T-helper 2 cell treated with Interferon-gamma antibody and Interleukin-4, amounts not matched to agents 100 ng/mL and 5 ng/mL, for 36 hours (primary cell): ENCODE measurements around the gene HRH1. TPM values are rescaled to one million over a fixed set of nuclear protein-coding genes. Genes with fewer than 3 reads are reported as not detected.
"Not testable (repeated sequence)": the region's sequence is repeated elsewhere in the genome, so short reads cannot be mapped to it uniquely, and the experiment has no call there.

Experiments used
- intact Hi-C: fragments of 100-400 bp; cut with micrococcal nuclease; formaldehyde crosslinking; loops from one replicate; pipeline ENCODE4 v1.15.1; 2023
- total RNA-seq: library from RNA; stranded (reverse); gene quantifications from 2 replicates; pipeline ENCODE4 v1.2.3, GENCODE V29; 2022

The HRH1 gene
- total RNA-seq, 1 donor from 2014 or later = 0.43 TPM

- intact Hi-C loops = no loop called here
These were observed 50.5 kb downstream of the HRH1 start for GRCh38 chr3:11204697-11205348.

GRCh38 chr3:11205881-11206280 is 51.6 kb downstream of the HRH1 start:
- intact Hi-C loops = not testable (repeated sequence)

GRCh38 chr3:11206316-11206715 is 52.0 kb downstream of the HRH1 start:
- intact Hi-C loops = no loop called here

GRCh38 chr3:11206953-11207352 is 52.7 kb downstream of the HRH1 start:
- intact Hi-C loops = no loop called here

DNA sequence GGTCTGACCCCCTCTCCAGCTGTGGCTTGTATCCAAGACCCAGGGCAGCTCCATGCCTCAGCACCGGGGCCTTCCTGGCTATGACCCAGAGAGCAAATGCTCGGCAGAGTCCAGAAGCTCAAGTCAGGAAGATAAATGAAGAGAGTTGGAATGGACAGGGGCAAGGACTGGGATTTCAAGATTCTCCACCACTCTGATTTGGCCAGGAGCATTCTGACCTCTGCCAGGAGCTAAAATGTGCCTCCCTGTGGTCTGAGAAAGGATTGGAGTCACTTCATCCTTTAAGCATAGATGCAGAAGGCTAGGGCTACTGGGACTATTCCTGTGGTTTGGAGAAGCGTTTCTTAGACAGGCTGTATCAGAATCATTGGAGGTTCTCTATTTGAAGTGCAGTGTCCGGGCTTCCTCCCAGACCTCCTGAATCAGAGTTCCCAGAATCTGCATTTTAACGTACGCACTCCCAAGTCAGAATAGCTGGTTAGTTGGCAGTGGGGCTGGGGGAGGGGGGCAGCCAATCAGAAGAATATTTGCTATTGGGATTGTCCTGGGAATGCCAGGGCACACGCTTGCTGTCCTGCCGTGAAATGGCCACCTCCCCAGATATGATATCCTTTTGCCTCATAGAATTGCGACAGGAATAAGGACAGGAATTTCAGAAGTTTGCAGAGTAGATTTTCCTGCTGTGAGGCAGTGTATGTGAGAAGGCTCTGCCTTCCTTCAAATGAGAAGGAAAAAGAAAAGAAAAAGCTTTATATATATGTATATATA is 57.4 kb downstream of the HRH1 start:
- intact Hi-C loops = no loop called here

DNA sequence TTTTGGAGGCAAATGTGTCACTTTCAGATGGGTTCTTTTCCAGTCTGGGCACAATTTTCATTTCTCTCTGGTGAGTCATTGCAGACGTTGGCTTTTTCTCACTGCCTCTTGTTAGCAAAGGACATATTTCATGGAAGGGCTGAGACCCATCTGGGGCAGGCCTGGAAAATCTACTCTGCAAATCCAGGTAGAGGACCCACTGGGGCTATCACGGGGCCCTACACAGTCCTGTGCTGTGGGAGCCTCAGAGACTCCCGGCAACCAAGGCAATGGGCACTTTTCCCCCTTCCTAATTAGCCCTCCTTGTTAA is 58.0 kb downstream of the HRH1 start:
- intact Hi-C loops = no loop called here

- intact Hi-C loops = no loop called here
These were observed 58.5 kb downstream of the HRH1 start for GRCh38 chr3:11212784-11213183.

GRCh38 chr3:11213810-11214450 is 59.6 kb downstream of the HRH1 start:
- intact Hi-C loops = no loop called here

- intact Hi-C loops = no loop called here
These were observed 60.2 kb downstream of the HRH1 start for GRCh38 chr3:11214451-11214978.

- intact Hi-C loops = not testable (repeated sequence)
These were observed 63.1 kb downstream of the HRH1 start for GRCh38 chr3:11217370-11217769.

- intact Hi-C loops = no loop called here
These were observed 65.9 kb downstream of the HRH1 start for GRCh38 chr3:11220230-11220629.

DNA sequence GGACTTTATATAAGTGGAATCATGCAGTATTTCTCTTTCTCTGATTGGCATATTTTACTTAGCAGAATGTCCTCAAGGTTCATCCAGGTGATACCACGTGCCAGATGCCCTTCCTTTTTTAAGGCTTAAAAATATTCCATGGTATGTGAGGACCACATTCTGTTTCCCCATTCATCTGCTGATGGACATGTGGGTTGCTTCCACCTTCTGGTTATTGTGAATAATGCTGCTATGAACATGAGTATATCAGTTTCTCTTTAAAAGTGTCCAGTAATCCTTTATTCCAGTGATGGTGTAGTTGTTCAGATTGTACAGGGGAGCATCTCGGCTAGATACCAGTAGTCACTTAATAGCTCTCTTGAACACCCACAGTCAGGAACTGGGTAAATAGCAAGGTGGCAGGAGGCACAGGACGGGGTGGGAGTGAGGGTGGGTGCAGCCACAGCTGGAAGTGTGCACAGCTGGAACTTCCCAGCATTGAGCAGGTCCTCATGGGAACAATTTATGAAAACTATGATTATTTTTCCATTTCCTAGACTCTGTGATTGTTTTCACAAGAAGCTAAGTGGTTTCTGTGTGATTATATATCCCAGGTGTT is 67.6 kb downstream of the HRH1 start:
- intact Hi-C loops = no loop called here

- intact Hi-C loops = no loop called here
These were observed 69.7 kb downstream of the HRH1 start for GRCh38 chr3:11224010-11224409.

- intact Hi-C loops = no loop called here
These were observed 70.6 kb downstream of the HRH1 start for GRCh38 chr3:11224870-11225229.

DNA sequence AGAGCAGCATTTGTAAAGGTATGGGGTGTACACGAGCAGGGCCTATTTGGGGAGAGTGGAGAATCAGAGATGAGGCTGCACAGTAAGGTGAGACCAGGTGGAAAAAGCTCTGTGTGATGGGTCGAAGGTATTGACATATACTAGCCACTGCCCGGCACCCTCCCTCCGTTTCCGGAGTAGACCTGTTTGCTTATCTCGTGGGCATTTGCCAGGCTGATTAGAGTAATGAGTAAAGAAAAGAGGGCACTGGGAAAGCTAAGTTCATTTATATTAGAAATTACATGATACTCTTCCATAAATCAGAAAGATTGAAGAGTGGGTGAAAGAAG is 71.7 kb downstream of the HRH1 start:
- intact Hi-C loops = no loop called here

GRCh38 chr3:11228041-11228440 is 73.7 kb downstream of the HRH1 start:
- intact Hi-C loops = no loop called here

DNA sequence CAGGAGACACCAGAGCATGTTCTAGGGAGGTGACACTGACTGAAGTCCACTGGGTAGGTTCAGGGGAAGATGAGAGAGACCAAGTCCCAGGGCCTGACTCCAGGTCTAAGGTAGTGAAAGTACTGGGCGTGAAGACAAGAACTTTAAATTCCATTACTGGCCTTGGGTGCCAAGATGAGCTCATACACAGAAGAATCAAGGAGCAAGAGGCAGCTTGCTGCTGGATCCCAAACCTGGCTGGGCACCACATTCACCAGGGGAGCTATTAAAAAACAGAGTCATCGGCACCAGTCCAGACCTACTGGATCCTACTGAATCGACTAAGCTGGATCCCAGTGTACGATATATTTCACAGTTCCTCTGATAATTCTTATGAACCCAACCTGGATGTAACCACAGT is 75.8 kb downstream of the HRH1 start:
- intact Hi-C loops = no loop called here

- intact Hi-C loops = no loop called here
These were observed 76.5 kb downstream of the HRH1 start for GRCh38 chr3:11230832-11231231.

GRCh38 chr3:11235385-11235784 is 81.1 kb downstream of the HRH1 start:
- intact Hi-C loops = no loop called here

- intact Hi-C loops = loop anchor here (1.0 kb wide), 2 partner anchors 98 to 415 kb away; no protein-coding TSS in a partner anchor
These were observed 82.5 kb downstream of the HRH1 start for GRCh38 chr3:11236588-11237461.

DNA sequence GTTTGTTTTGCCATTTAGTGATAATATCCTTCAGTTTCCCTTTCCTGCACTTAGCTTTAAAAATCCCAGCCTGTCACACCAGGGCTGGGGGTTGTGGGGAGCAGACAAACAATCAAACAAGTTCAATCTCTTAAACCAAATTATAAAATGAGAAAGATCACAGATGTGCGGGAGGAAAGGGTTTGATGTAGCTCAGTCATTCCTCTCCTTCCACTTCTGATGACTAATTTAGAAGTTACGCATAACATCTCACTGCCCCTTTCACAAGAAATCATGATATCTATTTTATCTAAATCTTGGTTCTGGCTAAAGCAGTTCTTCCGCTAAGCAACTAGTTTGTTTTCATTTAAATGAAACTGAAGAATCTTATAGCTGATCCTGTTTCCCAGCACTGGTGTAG is 83.8 kb downstream of the HRH1 start:
- intact Hi-C loops = loop anchor here (1.0 to 2.0 kb wide), 2 partner anchors 35 to 388 kb away; partner anchors contain the start of gene ATG7
